ENCODE measurements around the gene ALDH1L2.

Gene ALDH1L2

DNA sequence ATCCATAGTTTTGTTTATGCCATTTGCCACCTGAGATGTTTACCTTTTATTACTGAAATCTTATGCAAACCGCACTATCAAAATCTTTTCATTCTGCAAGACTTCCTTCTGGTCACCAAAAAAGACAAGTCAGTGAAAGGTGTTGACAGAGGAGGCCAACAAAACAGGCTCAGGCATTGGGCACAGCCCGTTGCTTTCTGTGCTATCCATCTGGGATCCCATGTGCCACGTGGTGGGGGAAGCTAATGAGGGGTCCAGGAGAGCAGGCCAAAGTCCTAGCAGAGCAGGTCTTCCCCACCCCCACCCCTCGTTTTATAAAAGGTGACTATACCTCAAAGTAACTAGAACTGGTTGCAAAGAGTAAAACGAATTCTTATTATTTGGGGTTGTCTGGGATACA is 1.2 kb downstream of the ALDH1L2 start:
- DNase-seq = no peak

DNA sequence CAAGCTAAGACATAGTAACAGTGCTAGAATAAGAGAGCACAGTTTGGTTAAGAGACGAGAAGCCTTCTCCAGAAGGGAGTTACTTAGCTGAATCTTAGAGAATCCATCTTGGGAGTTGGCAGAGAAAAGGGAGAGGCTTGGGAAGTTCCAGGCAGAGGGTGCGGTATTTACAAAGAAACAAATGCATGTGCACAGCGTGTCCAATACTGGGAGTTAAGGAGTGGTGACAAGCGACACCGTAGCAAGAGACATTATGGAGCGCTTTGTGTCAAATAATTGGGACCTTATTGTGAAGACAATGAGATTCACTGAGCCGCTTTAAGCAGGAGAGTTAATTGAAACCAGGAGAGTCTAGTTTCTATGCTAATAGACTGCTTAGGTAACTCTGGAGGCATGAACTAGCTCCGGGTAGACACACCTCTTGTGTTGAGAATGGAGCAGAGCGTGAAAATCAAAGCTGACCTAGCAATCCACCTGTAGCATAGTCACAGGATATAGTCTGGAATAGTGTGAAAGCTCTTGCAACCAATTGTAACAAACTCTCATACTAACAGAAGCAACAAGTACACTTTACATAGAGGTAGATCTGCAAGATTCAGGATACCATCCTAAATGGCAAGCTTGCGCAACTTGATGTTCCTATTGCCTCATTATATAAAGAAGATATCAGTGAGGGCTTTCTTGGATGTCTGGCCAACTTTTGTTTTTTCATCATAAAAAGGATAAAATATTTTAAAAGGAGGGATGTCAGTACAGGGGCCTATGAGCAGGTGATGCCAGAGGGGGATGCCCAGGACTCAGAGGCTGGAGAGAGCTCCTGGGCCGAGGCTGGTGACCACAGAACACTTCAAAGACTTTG is 5.3 kb downstream of the ALDH1L2 start:
- DNase-seq = no peak

DNA sequence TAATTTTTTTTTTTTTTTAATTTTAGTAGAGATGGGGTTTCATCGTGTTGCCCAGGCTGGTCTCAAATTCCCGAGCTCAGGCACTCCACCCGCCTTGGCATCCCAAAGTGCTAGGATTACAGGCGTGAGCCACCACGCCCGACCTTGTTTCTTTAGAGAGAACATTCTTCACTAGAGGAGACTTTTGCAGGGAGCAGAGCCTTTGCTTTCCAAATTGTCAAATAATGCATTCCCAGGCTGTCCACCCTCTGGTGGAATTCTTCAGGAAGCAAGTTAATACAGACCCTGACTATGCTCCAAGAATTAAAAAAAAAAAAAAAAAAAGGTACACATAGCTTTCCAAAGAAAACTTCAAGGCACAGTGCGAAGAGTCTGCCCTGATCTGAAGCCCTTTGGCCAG is 6.8 kb downstream of the ALDH1L2 start:
- DNase-seq = no peak

DNA sequence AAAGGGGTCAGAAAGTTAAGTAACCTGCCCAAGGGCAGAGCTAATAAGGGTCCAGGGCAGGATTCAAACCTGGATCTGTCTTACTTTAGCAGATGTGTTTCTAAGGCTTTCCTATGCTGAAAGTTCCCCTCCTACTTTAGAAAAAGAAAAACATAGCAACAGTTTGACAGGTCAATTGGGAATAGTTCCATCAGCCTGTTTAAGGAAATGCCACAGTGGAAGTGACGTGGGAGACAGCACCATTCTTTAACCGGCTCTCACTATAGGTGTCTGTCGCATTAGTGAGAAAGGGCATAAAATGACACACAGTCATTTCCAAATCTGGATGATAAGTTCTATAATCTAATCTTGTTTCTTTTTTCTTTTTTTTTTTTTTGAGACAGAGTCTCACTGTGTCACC is 7.3 kb downstream of the ALDH1L2 start:
- DNase-seq = no peak

DNA sequence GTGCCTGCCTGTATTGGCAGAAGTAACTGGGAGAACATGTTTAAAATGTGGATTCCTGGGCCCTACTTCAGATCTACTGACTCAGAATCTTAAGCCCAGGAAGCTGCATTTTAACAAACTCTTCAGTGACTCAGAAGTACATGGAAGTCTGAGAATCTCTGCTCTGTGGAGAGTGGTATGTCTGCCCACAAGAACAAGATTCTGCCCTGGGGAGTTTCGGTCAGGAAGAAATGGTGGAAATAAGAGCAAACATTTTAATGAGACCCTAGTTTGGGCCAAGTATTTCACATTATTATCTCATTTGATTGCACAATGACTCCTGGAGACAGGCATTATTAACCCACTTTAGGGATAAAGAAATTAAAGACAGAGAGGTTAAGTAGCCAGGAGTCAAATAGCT is 8.2 kb downstream of the ALDH1L2 start:
- DNase-seq = no peak

DNA sequence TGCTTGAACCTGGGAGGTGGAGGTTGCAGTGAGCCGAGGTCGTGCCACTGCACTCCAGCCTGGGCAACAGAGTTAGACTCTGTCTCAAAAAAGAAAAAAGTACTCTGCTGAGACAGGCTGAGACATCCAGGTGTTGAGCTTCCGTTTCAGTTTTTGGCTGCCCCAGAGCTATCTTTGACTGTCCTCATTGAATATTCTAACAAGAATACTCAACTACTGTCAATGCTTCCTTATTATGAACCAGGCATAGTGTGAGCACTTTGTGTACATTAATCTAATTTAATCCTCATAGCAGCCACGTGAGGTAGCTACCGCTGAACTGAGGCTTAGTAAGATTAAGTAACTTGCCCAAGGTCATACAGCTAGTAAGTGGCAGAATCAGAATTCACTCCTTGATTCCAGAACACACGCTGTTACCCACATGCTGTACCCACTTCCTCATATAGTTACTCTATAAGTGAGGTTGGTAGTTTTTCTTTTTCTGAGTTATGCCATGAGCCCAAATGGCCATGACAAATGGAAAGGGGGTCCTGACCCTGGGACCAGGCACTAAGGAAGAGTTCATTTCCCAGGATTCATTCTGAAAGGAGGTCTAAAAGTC is 11.3 kb downstream of the ALDH1L2 start:
- DNase-seq = no peak

DNA sequence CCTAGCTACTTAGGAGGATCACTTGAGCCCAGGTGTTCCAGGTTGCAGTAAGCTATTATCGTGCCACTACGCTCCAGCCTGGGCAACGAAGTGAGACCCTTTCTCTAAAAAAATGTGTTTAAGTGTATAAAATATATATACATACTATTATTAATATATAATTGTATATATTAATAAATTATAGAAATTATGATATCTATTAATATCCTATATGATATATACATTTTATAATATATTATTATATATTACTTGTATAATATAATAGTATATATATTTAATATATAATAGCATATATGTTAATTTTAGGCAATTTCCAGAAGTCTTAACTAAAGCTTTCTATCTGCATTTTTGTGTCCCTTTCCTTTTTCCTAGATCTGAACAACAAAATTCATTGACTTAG is 12.3 kb downstream of the ALDH1L2 start:
- no peak for DNase-seq

DNA sequence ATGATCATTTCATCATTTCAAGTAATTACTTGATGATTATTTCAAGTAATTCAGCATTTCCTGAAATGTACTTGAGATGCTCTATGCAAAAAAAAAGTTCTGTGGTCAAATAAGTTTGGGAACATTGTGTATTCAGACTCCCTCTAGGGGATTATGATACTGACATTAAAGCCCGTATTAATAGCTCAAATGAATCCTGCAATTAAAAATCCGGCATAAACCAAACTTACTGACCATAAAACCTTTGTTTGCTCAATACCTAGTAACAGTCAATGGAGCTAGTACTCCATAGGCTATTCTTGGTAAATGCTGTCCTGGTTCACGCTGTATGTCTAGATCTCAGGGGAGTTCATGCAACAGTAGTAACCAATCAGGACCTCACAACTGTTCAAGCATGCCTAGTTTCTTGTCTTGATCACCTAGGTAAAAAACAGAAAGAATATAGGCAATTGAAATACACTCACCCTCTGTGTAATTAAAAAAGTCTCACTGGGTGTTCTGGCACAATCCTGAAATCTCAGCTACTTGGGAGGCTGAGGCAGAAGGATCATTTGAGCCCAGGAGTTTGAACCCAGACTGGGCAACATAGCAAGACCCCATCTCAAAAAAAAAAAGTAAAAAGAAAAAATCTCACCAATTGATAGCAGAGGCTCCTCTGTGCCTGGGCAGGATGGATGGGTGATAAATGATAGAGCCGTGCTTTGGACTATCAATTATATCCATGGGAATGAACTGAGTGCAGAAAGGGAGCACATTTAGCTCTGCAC is 14.1 kb downstream of the ALDH1L2 start:
- no peak for DNase-seq

DNA sequence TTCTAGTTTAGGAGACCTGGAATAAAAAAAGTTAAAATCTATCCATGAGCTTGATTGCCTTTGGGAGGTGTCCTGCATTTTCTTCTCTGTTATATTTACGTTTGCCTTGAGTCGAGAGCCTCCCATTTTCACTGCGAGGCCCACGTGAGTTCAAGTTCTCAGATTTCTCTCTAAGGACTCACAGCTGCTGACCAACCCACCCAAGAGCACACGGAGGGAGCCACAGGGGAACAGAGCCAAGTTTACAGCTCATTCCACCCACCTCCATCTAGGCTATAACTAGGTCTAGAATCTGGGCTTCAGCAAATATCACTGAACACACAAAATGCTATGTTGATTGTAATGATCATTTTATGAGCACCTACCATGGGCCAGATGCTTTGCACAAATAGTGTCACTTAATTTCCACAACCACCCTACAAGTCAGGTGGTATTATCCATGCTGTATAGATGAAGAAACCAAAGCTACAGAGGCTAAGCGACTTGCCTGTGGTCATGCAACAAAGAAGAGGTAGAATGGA is 16.7 kb downstream of the ALDH1L2 start:
- no peak for DNase-seq

DNA sequence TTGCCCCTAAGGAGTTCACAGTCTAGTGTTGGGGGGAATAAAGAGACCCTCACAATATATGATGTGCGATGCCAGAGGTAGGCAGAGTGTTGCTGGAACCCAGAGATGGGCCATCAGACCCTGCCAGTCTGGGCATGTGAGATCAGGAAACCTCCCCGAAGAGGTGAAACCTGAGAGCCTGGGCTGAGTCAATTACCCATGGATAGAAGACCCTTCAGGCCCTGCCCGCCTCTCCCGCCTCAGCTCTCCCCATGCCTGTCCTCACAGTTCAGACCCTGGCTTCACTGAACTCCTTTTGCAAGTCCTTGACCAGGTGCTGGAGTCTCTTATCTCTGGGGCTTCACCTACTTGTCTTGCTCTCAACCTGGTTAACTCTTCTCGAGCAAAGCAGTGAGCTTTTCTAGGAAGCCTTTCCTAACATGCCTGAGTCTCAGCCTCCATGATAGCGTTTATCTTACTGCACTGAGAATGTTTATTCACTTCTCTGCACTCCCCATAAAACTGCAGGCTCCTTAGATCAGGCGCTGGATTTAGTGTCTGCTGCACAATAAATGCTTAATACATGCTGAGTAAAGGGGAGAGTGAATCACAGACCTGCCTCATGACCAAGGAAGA is 19.6 kb downstream of the ALDH1L2 start:
- no peak for DNase-seq

DNA sequence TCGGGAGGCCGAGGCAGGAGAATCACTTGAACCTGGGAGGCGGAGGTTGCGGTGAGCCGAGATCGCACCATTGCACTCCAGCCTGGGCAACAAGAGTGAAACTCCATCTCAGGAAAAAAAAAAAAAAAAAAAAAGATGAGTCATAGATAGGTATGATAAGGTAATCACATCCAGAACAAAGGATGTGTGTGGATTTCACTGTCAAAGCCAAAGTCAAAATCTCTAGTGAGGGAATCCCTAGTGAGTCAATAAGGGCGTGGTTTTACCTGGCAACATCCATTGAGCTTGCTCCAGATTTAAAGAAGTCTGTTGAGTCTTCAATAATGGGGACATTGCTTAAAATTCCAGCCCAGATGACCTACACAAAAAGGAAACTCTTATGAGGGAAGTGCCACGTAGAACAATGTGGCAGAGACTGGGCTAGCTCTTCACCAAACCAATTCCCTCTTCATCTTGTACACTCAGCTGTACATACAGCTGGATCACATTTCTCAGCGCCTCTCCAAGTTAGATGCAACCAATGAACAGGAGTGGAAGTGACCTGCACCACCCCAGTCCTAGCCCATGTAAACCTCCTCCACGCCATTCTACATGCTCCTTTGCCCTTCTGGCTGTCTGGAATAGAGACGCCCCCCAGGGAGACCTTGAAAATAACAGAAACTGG is 23.4 kb downstream of the ALDH1L2 start:
- no peak for DNase-seq

DNA sequence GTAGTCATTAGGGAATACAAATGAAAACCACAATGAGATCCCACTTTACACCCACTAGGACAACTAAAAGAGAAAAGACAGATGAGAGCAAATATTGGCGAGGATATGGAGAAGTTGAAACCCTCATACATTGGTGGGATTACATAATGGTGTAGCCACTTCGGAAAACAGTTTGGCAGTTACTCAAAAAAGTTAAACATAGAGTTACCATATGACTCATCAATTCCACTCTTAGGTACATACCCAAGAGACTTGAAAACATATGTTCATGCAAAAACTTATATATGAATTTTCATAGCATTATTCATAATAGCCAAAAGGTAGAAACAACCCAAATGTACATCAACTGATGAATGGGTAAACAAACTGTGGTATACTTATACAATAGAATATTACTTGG is 27.1 kb downstream of the ALDH1L2 start:
- no peak for DNase-seq

DNA sequence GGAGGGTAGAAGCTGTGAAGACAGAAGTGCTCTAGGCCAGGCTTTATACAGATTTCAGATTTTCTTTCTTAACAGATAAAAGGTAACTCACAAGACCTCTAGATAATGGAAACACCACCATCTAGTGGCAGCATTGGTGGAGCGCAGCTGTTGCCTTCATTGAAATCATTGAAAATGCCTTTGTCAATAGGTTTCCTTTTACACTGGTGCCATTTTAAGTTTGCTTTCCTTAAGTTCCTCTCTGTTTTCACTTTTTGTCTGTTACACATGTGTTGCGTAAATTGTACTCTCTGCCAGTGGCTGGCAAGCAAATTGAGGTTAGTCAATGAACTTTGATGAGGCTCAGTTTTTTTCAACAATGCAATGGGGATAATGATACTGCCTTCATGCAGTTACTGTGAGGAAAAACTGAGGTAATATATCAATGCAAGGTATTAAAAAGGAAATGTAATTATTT is 31.1 kb downstream of the ALDH1L2 start:
- DNase-seq = no peak

DNA sequence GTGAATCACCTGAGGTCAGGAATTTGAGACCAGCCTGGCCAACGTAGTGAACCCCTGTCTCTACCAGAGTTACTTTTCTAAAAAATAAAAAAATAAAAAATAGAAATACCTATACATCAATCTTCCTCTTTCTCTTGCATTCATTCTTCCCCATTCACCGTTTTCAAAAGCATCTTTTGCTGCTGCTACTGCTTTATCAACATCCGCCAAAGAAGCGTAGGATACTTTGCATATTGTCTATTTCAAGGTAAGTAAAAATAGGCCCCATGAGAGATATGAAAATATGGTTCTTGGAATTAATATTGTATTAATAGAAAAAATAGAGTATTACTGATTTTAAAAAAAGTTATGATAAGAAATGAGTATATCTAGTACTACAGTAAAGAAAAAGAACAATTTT is 32.3 kb downstream of the ALDH1L2 start:
- no peak for DNase-seq

DNA sequence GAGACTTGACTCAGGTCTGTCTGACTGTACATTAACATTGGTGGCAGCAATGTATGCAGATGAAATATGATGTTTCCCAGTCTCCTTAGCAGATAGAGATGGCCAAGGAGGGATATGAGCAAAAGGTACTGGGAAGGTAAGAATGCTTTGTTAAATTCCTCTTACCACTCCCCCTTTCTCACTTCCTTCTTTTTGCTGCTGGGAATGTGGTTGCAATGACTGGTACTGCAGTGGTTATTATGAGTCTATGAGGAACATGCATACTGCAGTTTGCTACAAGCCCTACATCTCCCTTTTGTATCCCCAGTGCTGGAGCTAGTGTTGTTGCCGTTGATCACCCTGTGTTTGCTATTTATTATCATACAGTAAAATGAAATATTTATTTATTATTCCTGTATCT is 35.9 kb downstream of the ALDH1L2 start:
- no peak for DNase-seq

DNA sequence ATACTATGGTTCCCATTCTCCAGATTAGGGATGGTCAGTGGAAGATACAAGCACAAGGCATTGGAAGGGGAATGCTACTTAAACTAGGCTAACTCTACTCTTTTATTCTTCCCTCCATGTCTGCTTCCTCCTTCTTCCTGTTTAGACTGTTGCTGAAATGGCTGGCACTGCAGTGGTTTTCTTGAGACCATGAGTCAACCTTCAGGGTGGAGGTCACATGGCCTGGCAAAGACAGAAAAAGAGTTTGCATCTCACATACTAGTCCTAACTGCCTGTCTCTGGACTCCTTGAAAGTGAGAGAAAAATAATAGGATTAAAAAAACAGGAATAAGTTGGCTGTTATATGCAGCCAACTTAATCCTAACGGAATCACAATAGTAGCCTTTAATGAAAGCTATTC is 37.0 kb downstream of the ALDH1L2 start:
- DNase-seq = no peak

DNA sequence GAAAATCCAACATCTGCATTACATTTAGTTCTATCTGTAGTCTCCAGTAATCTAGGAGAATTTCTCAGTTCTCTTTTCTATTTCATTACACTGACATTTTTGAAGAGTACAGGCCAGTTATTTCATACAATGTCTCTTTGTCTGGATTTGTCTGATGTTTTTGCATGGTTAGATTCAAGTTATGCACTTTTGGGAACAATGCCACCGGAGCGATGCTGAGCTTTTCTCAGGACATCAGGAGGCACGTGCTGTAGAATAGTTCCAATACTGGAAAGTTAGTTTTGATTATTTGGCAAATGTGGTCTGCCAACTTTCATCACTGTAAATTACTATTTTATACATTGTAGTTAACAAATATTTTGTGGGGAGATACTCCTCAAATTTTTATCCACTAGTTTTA is 43.1 kb downstream of the ALDH1L2 start:
- no peak for DNase-seq

DNA sequence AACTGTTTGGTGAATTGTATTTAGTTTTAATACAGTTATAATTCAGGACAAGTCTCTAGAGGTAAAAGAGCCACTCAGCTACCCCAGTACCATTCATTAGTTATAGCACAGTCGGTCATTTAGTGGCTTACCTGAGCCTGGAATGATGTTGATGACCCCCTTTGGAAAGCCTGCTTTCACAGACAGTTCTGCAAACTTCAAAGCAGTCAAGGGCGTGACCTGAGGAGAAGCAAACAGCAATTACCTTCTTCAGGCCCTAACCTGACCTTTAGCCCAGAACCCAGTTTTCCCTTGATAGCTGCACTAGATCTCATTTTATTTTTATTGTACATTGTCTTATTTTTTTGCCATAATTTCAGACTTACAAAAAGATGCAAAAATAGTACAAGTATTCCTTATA is 43.8 kb downstream of the ALDH1L2 start:
- DNase-seq = no peak

DNA sequence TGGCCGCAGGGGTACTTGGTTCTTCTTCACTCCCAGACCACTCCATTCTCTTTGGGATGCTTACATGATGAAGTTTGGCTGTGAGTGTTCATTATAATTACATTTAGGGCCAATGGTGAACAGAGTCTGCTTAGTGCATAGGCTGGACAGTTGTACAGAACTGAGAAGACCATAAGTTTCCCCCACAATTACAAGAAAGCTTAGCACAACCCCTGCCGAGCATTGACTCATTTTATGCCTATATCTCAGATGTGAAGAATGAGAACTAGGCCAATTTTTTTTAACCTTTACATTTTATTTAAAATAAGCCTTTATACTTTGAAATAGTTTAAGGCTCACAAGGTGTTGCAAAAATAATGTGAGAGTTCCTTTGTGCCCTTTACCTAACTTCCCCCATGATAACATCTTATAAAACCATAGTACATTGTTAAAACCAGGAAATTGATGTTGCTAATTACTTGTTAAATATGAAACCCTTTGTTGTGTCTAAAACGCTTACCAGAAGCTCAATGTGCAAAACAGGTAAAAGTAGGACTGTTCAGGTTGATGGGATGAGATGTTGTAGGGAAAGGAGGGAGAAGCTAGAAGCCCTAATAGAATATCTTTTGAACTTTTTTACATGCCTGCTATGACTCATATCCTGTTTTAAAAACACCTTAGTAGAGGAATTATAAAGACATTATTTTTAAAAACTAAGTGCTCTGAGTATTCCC is 47.2 kb downstream of the ALDH1L2 start:
- DNase-seq = no peak

DNA sequence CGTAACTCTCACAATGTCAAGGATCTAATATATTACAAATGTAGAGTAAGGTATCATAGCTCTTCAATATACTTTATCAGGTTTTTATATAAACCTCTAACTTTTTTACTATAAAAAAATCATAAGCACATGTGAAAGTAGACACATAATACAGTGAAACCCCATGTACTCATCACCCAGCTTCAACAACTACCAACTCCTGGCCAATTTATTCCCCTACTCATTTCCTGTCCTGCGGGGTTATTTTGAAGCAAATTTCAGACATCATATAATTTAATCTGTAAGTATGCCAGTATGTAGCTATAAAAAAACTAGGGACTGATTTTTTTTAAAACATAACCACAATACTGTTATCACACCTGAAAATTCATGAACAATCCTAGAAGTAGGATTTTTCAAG is 50.4 kb downstream of the ALDH1L2 start:
- no peak for DNase-seq

DNA sequence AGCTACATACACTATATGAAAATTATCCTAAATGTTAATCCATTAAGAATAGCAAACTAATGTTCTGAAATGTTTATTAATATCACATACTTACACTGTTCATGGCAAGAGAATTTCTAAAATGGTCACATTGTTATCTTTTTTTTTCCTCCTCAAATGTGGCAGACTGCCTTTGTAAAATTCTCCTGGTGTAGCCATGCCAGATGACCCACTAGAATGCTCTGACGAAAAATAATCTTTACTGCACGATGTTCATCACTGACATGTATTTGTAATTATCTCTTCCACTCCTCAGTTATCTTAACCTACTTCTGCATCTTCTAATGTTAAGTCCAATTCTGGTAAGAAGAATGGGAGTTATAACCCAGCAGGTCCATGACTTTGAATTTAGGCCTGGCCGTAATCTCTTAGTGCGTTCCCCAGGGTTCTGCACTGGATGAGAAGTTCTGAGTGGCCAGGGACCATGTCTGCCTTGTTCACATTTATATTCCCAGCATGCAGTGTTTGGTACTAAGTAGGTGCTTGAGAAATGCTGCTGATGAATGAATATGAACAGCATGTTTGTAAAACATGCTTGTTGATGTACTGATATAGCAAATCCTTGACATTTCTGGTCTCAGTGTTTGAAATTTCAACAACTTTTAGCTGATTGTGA is 51.4 kb downstream of the ALDH1L2 start:
- no peak for DNase-seq
